GM12878 (cell line): ENCODE measurements around the gene RHOBTB1. TPM values are rescaled to one million over a fixed set of nuclear protein-coding genes. Genes with fewer than 3 reads are reported as not detected.

Experiments
- ATAC-seq: fragments of 200-7000 bp; cut with Tn5 transposase; 3 replicates; pipeline ENCODE4 v1.9.1; 2020; ENCODE audit warnings: mild to moderate bottlenecking, moderate library complexity
- BruUV-seq: library from RNA; stranded (reverse); fragments of 400-500 nt; replicated peaks from 2 replicates; lab custom pipeline; 2021; lab: Mats Ljungman, UMichigan
- CTCF ChIA-PET: fragments of 300-600 bp; sonication (Branson Sonifier 250); formaldehyde crosslinking; extraction: SDS; loops from one replicate; lab custom pipeline; 2021; ENCODE audit warnings: inconsistent platforms; lab: Yijun Ruan, JAX
- POLR2A ChIA-PET: fragments of 350-600 bp; formaldehyde crosslinking; extraction: SDS; loops from one replicate; lab custom pipeline; 2021; ENCODE audit warnings: inconsistent platforms; lab: Charles Lee
- RAD21 ChIA-PET: fragments of 300-600 bp; sonication (Branson Sonifier 250); formaldehyde crosslinking; loops from one replicate; lab custom pipeline; 2023; ENCODE audit warnings: antibody characterized with exemption; ENCODE audit not compliant: unreplicated experiment; lab: Charles Lee
- SMC1A ChIA-PET: fragments of 300-600 bp; sonication (Branson Sonifier 250); formaldehyde crosslinking; loops from one replicate; lab custom pipeline; 2023; ENCODE audit not compliant: unreplicated experiment, uncharacterized antibody; lab: Charles Lee
- DNase-seq: peaks from one replicate; pipeline ENCODE4 v3.0.0-alpha.2; 2011; ENCODE audit warnings: low read depth, low spot score
- FAIRE-seq: peaks from 3 replicates; lab custom pipeline; 2011; peaks lifted over from hg19 to GRCh38; lab: Jason Lieb, UNC
- H2AFZ ChIP-seq: 2 replicates; pipeline ENCODE4 v1.6.0; 2011; ENCODE audit warnings: low read depth, low read length, control low read depth; ENCODE audit not compliant: control insufficient read depth
- H3K27ac ChIP-seq: 2 replicates; pipeline ENCODE4 v1.5.1; 2011; ENCODE audit warnings: control low read depth; ENCODE audit not compliant: control insufficient read depth, insufficient read depth
- H3K27me3 ChIP-seq, 2 experiments: replicated peaks in 1 of 2; 2 replicates each; pipeline versions ENCODE4 v1.6.0 to v1.6.1; 2011; ENCODE audit warnings: low read length in 1 of 2; ENCODE audit not compliant: control insufficient read depth in 2 of 2, insufficient read depth in 2 of 2
- H3K36me3 ChIP-seq, 2 experiments: 2 replicates each; pipeline ENCODE4 v1.5.1; 2011; ENCODE audit warnings: low read length in 1 of 2; ENCODE audit not compliant: control insufficient read depth in 2 of 2, insufficient read depth in 2 of 2
- H3K4me1 ChIP-seq: 2 replicates; pipeline ENCODE4 v1.6.1; 2011; ENCODE audit warnings: mild to moderate bottlenecking, low read length, moderate library complexity, mixed read lengths; ENCODE audit not compliant: control insufficient read depth, insufficient read depth
- H3K4me2 ChIP-seq: 2 replicates; pipeline ENCODE4 v1.6.0; 2011; ENCODE audit warnings: control low read depth; ENCODE audit not compliant: control insufficient read depth, insufficient read depth
- H3K4me3 ChIP-seq: fragments of 200-600 bp; sonication (generic); 2 replicates; pipeline ENCODE4 v1.5.1; 2016
- H3K79me2 ChIP-seq: 2 replicates; pipeline ENCODE4 v1.6.0; 2011; ENCODE audit warnings: low read length; ENCODE audit not compliant: control insufficient read depth, insufficient read depth
- H3K9ac ChIP-seq: 2 replicates; pipeline ENCODE4 v1.8.0; 2011; ENCODE audit warnings: low read length, control low read depth, mixed read lengths; ENCODE audit not compliant: control insufficient read depth, insufficient read depth
- H3K9me3 ChIP-seq: replicated peaks from 3 replicates; pipeline ENCODE4 v1.5.1; 2011; ENCODE audit warnings: mild to moderate bottlenecking, low read length; ENCODE audit not compliant: control insufficient read depth, insufficient read depth
- H4K20me1 ChIP-seq: 2 replicates; pipeline ENCODE4 v1.6.0; 2011; ENCODE audit not compliant: control insufficient read depth, insufficient read depth
- ASH2L ChIP-seq: fragments of 300-600, 200-600 bp; sonication (generic); IDR thresholded peaks from 2 replicates; pipeline ENCODE4 v1.6.1; 2017; ENCODE audit warnings: low read depth, mild to moderate bottlenecking, borderline replicate concordance
- BACH1 ChIP-seq: fragments of 450-650 bp; IDR thresholded peaks from 2 replicates; pipeline ENCODE4 v1.6.1; 2017; ENCODE audit warnings: mild to moderate bottlenecking, borderline replicate concordance
- BCL3 ChIP-seq: IDR thresholded peaks from 2 replicates; pipeline ENCODE4 v1.6.1; 2011; ENCODE audit warnings: borderline replicate concordance, low read depth, mild to moderate bottlenecking, moderate library complexity, low read length; ENCODE audit not compliant: insufficient read depth, poor library complexity, severe bottlenecking
- GABPA ChIP-seq: IDR thresholded peaks from 2 replicates; pipeline ENCODE4 v1.6.1; 2014; ENCODE audit warnings: antibody characterized with exemption, low read depth, mild to moderate bottlenecking, inconsistent platforms
- HDAC2 ChIP-seq: fragments of 200-600 bp; sonication (generic); IDR thresholded peaks from 2 replicates; pipeline ENCODE4 v1.6.1; 2017
- JUNB ChIP-seq: IDR thresholded peaks from 2 replicates; pipeline ENCODE4 v1.6.1; 2016; ENCODE audit warnings: antibody characterized with exemption, mild to moderate bottlenecking
- KDM1A ChIP-seq: fragments of 200-600 bp; sonication (generic); IDR thresholded peaks from 2 replicates; pipeline ENCODE4 v1.6.1; 2016; ENCODE audit warnings: borderline replicate concordance
- MTA2 ChIP-seq: fragments of 450-650 bp; IDR thresholded peaks from 2 replicates; pipeline ENCODE4 v1.6.1; 2016; ENCODE audit warnings: low read depth, mild to moderate bottlenecking, moderate library complexity
- SKIL ChIP-seq: fragments of 450-650 bp; IDR thresholded peaks from 2 replicates; pipeline ENCODE4 v1.6.1; 2017; ENCODE audit warnings: mild to moderate bottlenecking, low read depth, inconsistent platforms; ENCODE audit not compliant: poor library complexity, severe bottlenecking
- SMAD5 ChIP-seq: IDR thresholded peaks from 2 replicates; pipeline ENCODE4 v1.6.1; 2016; ENCODE audit warnings: antibody characterized with exemption, low read depth
- SP1 ChIP-seq: IDR thresholded peaks from one replicate; pipeline ENCODE4 v1.6.1; 2011; ENCODE audit warnings: low read depth, low read length
- WRNIP1 ChIP-seq: IDR thresholded peaks from 2 replicates; pipeline ENCODE4 v1.6.1; 2011; ENCODE audit warnings: low read depth, low read length, improper control_type of control experiment, borderline replicate concordance
- YBX1 ChIP-seq: fragments of 450-650 bp; IDR thresholded peaks from 2 replicates; pipeline ENCODE4 v1.6.1; 2016; ENCODE audit warnings: antibody characterized with exemption
- WGBS: methylation state at CpG from one replicate; pipeline ENCODE4 v1.1.6; 2016; ENCODE audit warnings: low lambda C conversion rate; ENCODE audit not compliant: insufficient replicate concordance, insufficient coverage; ENCODE audit errors: missing lambda C conversion rate; 5-methylcytosine and 5-hydroxymethylcytosine counted together
- in situ Hi-C: fragments of 300-500 bp; cut with MboI; formaldehyde crosslinking; loops from 9 replicates; pipeline ENCODE4 v1.14.3; 2018; ENCODE audit warnings: mixed read lengths
- intact Hi-C: fragments of 100-400 bp; cut with micrococcal nuclease; formaldehyde crosslinking; loops from one replicate; pipeline ENCODE4 v1.14.2; 2022; ENCODE audit not compliant: unreplicated experiment
- polyA plus RNA-seq, 11 experiments: library from polyadenylated mRNA; depleted of rRNA in 4 of 11; unstranded in 6 of 11; stranded (reverse) in 5 of 11; fragments of >200 nt; fragmentation: Nextera tagmentation in 4 of 11; fragmentation: Illumina TruSeq in 1 of 11; extraction: Ambion mirVana in 4 of 11; extraction: Trizol in 1 of 11; gene quantifications; 1 replicate in 1 of 11; 2 replicates in 10 of 11; pipeline versions ENCODE4 v1.2.1 to v1.2.3, GENCODE V29; 2011 to 2016; ENCODE audit warnings: inconsistent platforms in 2 of 11, missing spikeins in 2 of 11, low read depth in 1 of 11
- total RNA-seq, 4 experiments: library from RNA; depleted of rRNA in 3 of 4; stranded (reverse); fragments of >200 nt in 3 of 4; fragmentation: Illumina TruSeq in 1 of 4; extraction: Trizol in 1 of 4; gene quantifications; 2 replicates each; pipeline versions ENCODE4 v1.2.1 to v1.2.3, GENCODE V29; 2013 to 2021
- TF ChIP-seq, protein P1 (sequence below): IDR thresholded peaks from 2 replicates; pipeline ENCODE4 v1.6.1; 2012; ENCODE audit warnings: low read depth, low read length, improper control_type of control experiment
- TF ChIP-seq, protein P2 (sequence below): IDR thresholded peaks from 2 replicates; pipeline ENCODE4 v1.6.1; 2011; ENCODE audit warnings: low read depth, mild to moderate bottlenecking, low read length, moderate library complexity, borderline replicate concordance; ENCODE audit errors: extremely low read depth
- TF ChIP-seq, protein P3 (sequence below): fragments of 450-650 bp; IDR thresholded peaks from 2 replicates; pipeline ENCODE4 v1.6.1; 2017; ENCODE audit warnings: mild to moderate bottlenecking, moderate library complexity

Gene RHOBTB1
- total and polyA plus RNA-seq, 10 of the 15 experiments (the other 5 are each of a cell fraction or from before 2014, with no cell fraction given), result not detected

GRCh38 chr10:60914690-60915141 is 29.3 kb downstream of the RHOBTB1 start (continued):
- no peak for TF ChIP-seq BCL3
- TF ChIP-seq JUNB, result no peak

DNA sequence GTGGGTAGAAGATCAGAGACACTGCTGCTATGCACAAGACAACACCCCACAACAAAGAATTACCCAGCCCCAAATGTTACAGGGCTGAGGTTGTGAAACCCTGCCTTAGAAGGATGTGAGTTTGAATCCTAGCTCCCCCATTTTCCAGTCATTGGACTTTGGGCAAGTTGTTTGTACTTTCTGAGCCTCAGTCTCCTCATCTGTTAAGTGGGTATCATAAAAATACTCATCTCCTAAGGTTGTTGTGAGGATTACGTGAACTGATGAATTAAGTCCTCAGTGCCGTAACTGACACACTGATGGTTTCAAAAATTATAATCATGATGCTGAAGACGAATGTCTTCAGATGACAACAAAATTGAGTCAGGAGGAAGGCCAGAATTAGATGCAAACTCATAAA is 30.3 kb downstream of the RHOBTB1 start:
- H3K4me2 ChIP-seq, result no peak overlapping the region
- H3K27ac ChIP-seq, result no peak overlapping the region
- no peaks in the 10 kb centered on the region for H3K4me1 ChIP-seq
- no peaks in the 10 kb centered on the region for H3K27me3 ChIP-seq
- ATAC-seq (no peak), FAIRE-seq (no peak), DNase-seq (no peak)
- intact Hi-C loops, result no loop called here
- no peak overlapping the region for H2AFZ ChIP-seq
- in situ Hi-C loops, result no loop called here
- ChIA-PET POLR2A (no interaction called here), SMC1A (no interaction called here), CTCF (no interaction called here)
- BruUV-seq, result no TSS peak
- no peaks in the 10 kb centered on the region for H3K9me3 ChIP-seq
- H3K4me3 ChIP-seq, result no peak overlapping the region
- H3K36me3 ChIP-seq, result no peaks in the 10 kb centered on the region
- no peaks in the 10 kb centered on the region for H4K20me1 ChIP-seq
- H3K79me2 ChIP-seq, result no peaks in the 10 kb centered on the region
- WGBS, result 27% methylated on average over 3 of the region's 3 CpGs
- TF ChIP-seq ASH2L (no peak), SMAD5 (no peak), KDM1A (no peak), SP1 (no peak), SKIL (no peak), YBX1 (no peak), WRNIP1 (no peak), HDAC2 (no peak), GABPA (no peak), MTA2 (no peak), BACH1 (no peak)
- TF ChIP-seq, protein P1, sequence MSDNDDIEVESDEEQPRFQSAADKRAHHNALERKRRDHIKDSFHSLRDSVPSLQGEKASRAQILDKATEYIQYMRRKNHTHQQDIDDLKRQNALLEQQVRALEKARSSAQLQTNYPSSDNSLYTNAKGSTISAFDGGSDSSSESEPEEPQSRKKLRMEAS, result no peak
- TF ChIP-seq, protein P2, sequence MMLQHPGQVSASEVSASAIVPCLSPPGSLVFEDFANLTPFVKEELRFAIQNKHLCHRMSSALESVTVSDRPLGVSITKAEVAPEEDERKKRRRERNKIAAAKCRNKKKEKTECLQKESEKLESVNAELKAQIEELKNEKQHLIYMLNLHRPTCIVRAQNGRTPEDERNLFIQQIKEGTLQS, result no peak
- TF ChIP-seq, protein P3, sequence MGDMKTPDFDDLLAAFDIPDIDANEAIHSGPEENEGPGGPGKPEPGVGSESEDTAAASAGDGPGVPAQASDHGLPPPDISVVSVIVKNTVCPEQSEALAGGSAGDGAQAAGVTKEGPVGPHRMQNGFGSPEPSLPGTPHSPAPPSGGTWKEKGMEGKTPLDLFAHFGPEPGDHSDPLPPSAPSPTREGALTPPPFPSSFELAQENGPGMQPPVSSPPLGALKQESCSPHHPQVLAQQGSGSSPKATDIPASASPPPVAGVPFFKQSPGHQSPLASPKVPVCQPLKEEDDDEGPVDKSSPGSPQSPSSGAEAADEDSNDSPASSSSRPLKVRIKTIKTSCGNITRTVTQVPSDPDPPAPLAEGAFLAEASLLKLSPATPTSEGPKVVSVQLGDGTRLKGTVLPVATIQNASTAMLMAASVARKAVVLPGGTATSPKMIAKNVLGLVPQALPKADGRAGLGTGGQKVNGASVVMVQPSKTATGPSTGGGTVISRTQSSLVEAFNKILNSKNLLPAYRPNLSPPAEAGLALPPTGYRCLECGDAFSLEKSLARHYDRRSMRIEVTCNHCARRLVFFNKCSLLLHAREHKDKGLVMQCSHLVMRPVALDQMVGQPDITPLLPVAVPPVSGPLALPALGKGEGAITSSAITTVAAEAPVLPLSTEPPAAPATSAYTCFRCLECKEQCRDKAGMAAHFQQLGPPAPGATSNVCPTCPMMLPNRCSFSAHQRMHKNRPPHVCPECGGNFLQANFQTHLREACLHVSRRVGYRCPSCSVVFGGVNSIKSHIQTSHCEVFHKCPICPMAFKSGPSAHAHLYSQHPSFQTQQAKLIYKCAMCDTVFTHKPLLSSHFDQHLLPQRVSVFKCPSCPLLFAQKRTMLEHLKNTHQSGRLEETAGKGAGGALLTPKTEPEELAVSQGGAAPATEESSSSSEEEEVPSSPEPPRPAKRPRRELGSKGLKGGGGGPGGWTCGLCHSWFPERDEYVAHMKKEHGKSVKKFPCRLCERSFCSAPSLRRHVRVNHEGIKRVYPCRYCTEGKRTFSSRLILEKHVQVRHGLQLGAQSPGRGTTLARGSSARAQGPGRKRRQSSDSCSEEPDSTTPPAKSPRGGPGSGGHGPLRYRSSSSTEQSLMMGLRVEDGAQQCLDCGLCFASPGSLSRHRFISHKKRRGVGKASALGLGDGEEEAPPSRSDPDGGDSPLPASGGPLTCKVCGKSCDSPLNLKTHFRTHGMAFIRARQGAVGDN, result no peak
- TF ChIP-seq, all 136 proteins: peak for 0
- no peak overlapping the region for H3K9ac ChIP-seq
- RAD21 ChIA-PET, result no interaction called here
